B cell (primary cell): ENCODE data around the gene NRN1L. TPM values are rescaled to one million over a fixed set of nuclear protein-coding genes. Genes with fewer than 3 reads are reported as not detected.

Experiments used
- ATAC-seq: fragments of 200-7000 bp; cut with Tn5 transposase; one replicate; pipeline ENCODE4 v1.10.0; 2021; ENCODE audit warnings: low read depth, mild to moderate bottlenecking, moderate number of reproducible peaks, moderate library complexity
- CTCF ChIA-PET: fragments of 350-600 bp; sonication (Branson Sonifier 250); formaldehyde crosslinking; loops from one replicate; lab custom pipeline; 2021; ENCODE audit warnings: antibody characterized with exemption, inconsistent platforms; lab: Charles Lee
- POLR2A ChIA-PET: fragments of 350-600 bp; sonication (Branson Sonifier 250); formaldehyde crosslinking; loops from one replicate; lab custom pipeline; 2021; ENCODE audit warnings: antibody characterized with exemption; lab: Charles Lee
- DNase-seq: peaks from one replicate; pipeline ENCODE4 v3.0.0; 2013
- H2AFZ ChIP-seq: 2 replicates; pipeline ENCODE4 v1.6.1; 2012; ENCODE audit warnings: mild to moderate bottlenecking, low read depth, low read length; ENCODE audit not compliant: insufficient read depth, poor library complexity, severe bottlenecking
- H3K27ac ChIP-seq, 2 donors: 1 replicate in 1 of 2; 2 replicates in 1 of 2; pipeline ENCODE4 v1.5.1; 2012 to 2013; ENCODE audit warnings: low read length in 2 of 2, mild to moderate bottlenecking in 2 of 2, moderate library complexity in 1 of 2
- H3K27me3 ChIP-seq, 4 experiments: fragments of 200-600 bp in 1 of 4; sonication (generic) in 1 of 4; replicated peaks in 1 of 4; 1 replicate in 2 of 4; 2 replicates in 2 of 4; pipeline versions ENCODE4 v1.6.1 to v1.7.0; 2013 to 2016; ENCODE audit warnings: low read length in 3 of 4, mild to moderate bottlenecking in 2 of 4, mixed read lengths in 1 of 4, moderate library complexity in 1 of 4; ENCODE audit not compliant: insufficient read depth in 4 of 4, control insufficient read depth in 3 of 4; ENCODE audit errors: control extremely low read depth in 1 of 4
- H3K36me3 ChIP-seq, 2 experiments: replicated peaks in 1 of 2; 1 replicate in 1 of 2; 2 replicates in 1 of 2; pipeline versions ENCODE4 v1.6.1 to v1.7.1; 2013; ENCODE audit warnings: low read length in 1 of 2; ENCODE audit not compliant: insufficient read depth in 2 of 2, control insufficient read depth in 1 of 2; ENCODE audit errors: control extremely low read depth in 1 of 2, extremely low read depth in 1 of 2
- H3K4me1 ChIP-seq, 2 donors: fragments of 200-600 bp in 1 of 2; sonication (generic) in 1 of 2; 1 replicate in 1 of 2; 2 replicates in 1 of 2; pipeline versions ENCODE4 v1.5.1 to v1.6.1; 2013 to 2017; ENCODE audit warnings: low read length in 2 of 2; ENCODE audit not compliant: control insufficient read depth in 2 of 2, insufficient read depth in 2 of 2
- H3K4me2 ChIP-seq: replicated peaks from 2 replicates; pipeline ENCODE3; 2012; ENCODE audit warnings: mild to moderate bottlenecking, low read depth, low read length; ENCODE audit not compliant: poor library complexity, severe bottlenecking
- H3K4me3 ChIP-seq, 5 experiments: fragments of 200-600 bp in 1 of 5; sonication (generic) in 1 of 5; 1 replicate in 3 of 5; 2 replicates in 2 of 5; pipeline versions ENCODE4 v1.5.1 to v1.7.0; 2011 to 2016; ENCODE audit warnings: low read length in 4 of 5, mild to moderate bottlenecking in 4 of 5, low read depth in 2 of 5, control low read depth in 1 of 5, moderate library complexity in 1 of 5; ENCODE audit not compliant: insufficient read depth in 1 of 5; ENCODE audit errors: control extremely low read depth in 1 of 5, extremely low read depth in 1 of 5
- H3K79me2 ChIP-seq: fragments of 200-600 bp; sonication (generic); one replicate; pipeline ENCODE4 v1.6.0; 2016; ENCODE audit warnings: low read length; ENCODE audit not compliant: control insufficient read depth, insufficient read depth
- H3K9ac ChIP-seq: fragments of 200-600 bp; sonication (generic); 2 replicates; pipeline ENCODE4 v1.6.1; 2017; ENCODE audit warnings: mild to moderate bottlenecking, low read length, moderate library complexity
- H3K9me3 ChIP-seq, 3 donors: one replicate each; pipeline versions ENCODE4 v1.6.1 to v1.7.1; 2013; ENCODE audit warnings: low read length in 2 of 3; ENCODE audit not compliant: control insufficient read depth in 2 of 3, insufficient read depth in 1 of 3; ENCODE audit errors: control extremely low read depth in 1 of 3
- H4K20me1 ChIP-seq: 2 replicates; pipeline ENCODE4 v1.6.0; 2012; ENCODE audit warnings: mild to moderate bottlenecking, low read length; ENCODE audit not compliant: insufficient read depth, control insufficient read depth, poor library complexity, severe bottlenecking
- H3K27ac Mint-ChIP-seq: one replicate; pipeline ENCODE4 v1.8.0; 2021; ENCODE audit warnings: mixed read lengths
- H3K27me3 Mint-ChIP-seq: one replicate; pipeline ENCODE4 v1.8.0; 2021; ENCODE audit warnings: mixed read lengths
- H3K4me1 Mint-ChIP-seq: one replicate; pipeline ENCODE4 v1.8.0; 2021; ENCODE audit warnings: mixed read lengths
- H3K4me3 Mint-ChIP-seq: one replicate; pipeline ENCODE4 v1.8.0; 2021; ENCODE audit warnings: mixed read lengths
- H3K9me3 Mint-ChIP-seq: one replicate; pipeline ENCODE4 v1.8.0; 2022; ENCODE audit warnings: mixed read lengths; ENCODE audit not compliant: insufficient read depth
- CTCF ChIP-seq: fragments of 200-600 bp; IDR thresholded peaks from one replicate; pipeline ENCODE4 v1.8.0; 2022; ENCODE audit warnings: antibody characterized with exemption, mild to moderate bottlenecking
- EZH2 ChIP-seq: IDR thresholded peaks from 2 replicates; pipeline ENCODE4 v1.6.1; 2012; ENCODE audit warnings: borderline replicate concordance, low read depth, mild to moderate bottlenecking, moderate library complexity, low read length; ENCODE audit not compliant: insufficient read depth, poor library complexity, severe bottlenecking
- WGBS: methylation state at CpG from one replicate; pipeline ENCODE4 v1.1.5; 2013; ENCODE audit warnings: missing lambda C conversion rate; ENCODE audit not compliant: insufficient coverage; 5-methylcytosine and 5-hydroxymethylcytosine counted together
- intact Hi-C: fragments of 100-400 bp; cut with micrococcal nuclease; formaldehyde crosslinking; loops from one replicate; pipeline ENCODE4 v1.10.0; 2022
- polyA plus RNA-seq: library from polyadenylated mRNA; depleted of rRNA; stranded (reverse); fragments of >200 nt; gene quantifications from 2 replicates; pipeline ENCODE4 v1.2.3, GENCODE V29; 2012
- total RNA-seq, 2 donors: library from RNA; stranded (reverse); fragments of 120-200 nt in 1 of 2; gene quantifications; 1 replicate in 1 of 2; 2 replicates in 1 of 2; pipeline versions ENCODE4 v1.2.3 to v1.2.4, GENCODE V29; 2013 to 2022

The NRN1L gene
- total and polyA plus RNA-seq, 2 donors (not counting 1 experiment from before 2014, with no cell fraction given), result 2.1 to 4.1 TPM

- Histone ChIP-seq H3K79me2 (peaks cover 6% of the 10 kb centered on the region), H3K36me3 (peaks cover 0 to 52% of the 10 kb centered on the region in 2 experiments), H3K4me1 (no peaks in the 10 kb centered on the region), H3K4me3 (no peak overlapping the region), H3K27me3 (no peaks in the 10 kb centered on the region), H4K20me1 (no peaks in the 10 kb centered on the region), H3K9ac (no peak overlapping the region), H3K9me3 (no peaks in the 10 kb centered on the region), H2AFZ (no peak overlapping the region), H3K4me2 (no peak overlapping the region), H3K27ac (no peak overlapping the region)
- ChIA-PET POLR2A (interaction anchor here (1.7 kb wide), 1 partner anchor 155 kb away, joined by 12 read pairs; no protein-coding TSS in a partner anchor), CTCF (interaction anchor here (0.5 to 9.3 kb wide), 14 partner anchors 11 to 365 kb away, joined by 3 to 151 read pairs (median 4); partner anchors contain the start of gene LCAT)
- TF ChIP-seq CTCF (no peak), EZH2 (no peak)
- Mint-ChIP-seq H3K27me3 (no peaks in the 10 kb centered on the region), H3K4me1 (no peaks in the 10 kb centered on the region), H3K27ac (no peak overlapping the region), H3K4me3 (no peak overlapping the region), H3K9me3 (no peaks in the 10 kb centered on the region)
- ATAC-seq (no peak), DNase-seq (no peak)
- WGBS, result 98% methylated on average over 9 of the region's 12 CpGs
- intact Hi-C loops, result no loop called here
Measured at GRCh38 chr16:67885545-67885944, 860 bp downstream of the NRN1L start.

- Histone ChIP-seq H3K4me2 (no peak overlapping the region), H3K4me1 (no peaks in the 10 kb centered on the region), H3K9ac (no peak overlapping the region), H3K27ac (no peak overlapping the region), H3K27me3 (no peaks in the 10 kb centered on the region), H3K36me3 (peaks cover 0 to 47% of the 10 kb centered on the region in 2 experiments), H2AFZ (no peak overlapping the region), H3K4me3 (no peak overlapping the region), H3K79me2 (peaks cover 6% of the 10 kb centered on the region), H3K9me3 (no peaks in the 10 kb centered on the region), H4K20me1 (no peaks in the 10 kb centered on the region)
- Mint-ChIP-seq H3K27ac (no peak overlapping the region), H3K4me1 (no peaks in the 10 kb centered on the region), H3K9me3 (no peaks in the 10 kb centered on the region), H3K4me3 (no peak overlapping the region), H3K27me3 (no peaks in the 10 kb centered on the region)
- CTCF ChIA-PET, result interaction anchor here (0.5 to 9.3 kb wide), 10 partner anchors 13 to 365 kb away, joined by 3 to 151 read pairs (median 4); no protein-coding TSS in a partner anchor
- no peak for TF ChIP-seq CTCF
- TF ChIP-seq EZH2, result no peak
- no peak for DNase-seq
- intact Hi-C loops, result no loop called here
- POLR2A ChIA-PET, result interaction anchor here (1.7 kb wide), 1 partner anchor 155 kb away, joined by 12 read pairs; no protein-coding TSS in a partner anchor
- WGBS, result over 99% methylated on average over 16 of the region's 19 CpGs
- ATAC-seq, result no peak
Measured at GRCh38 chr16:67885976-67886375, 1.3 kb downstream of the NRN1L start.
